ENCODE results near the gene ELP5. TPM values are rescaled to one million over a fixed set of nuclear protein-coding genes. Genes with fewer than 3 reads are reported as not detected.

Gene ELP5
- total RNA-seq, 2 donors from 2014 or later: 28.1 to 70.7 TPM

GRCh38 chr17:7262935-7263800, 11.2 kb downstream of the ELP5 start:
- no peak overlapping the region for H3K27ac ChIP-seq
- no peak for DNase-seq (ENCODE audit: low spot score)
- H3K4me3 ChIP-seq: peak overlapping the region; percentile 2 to 28
- H3K36me3 ChIP-seq: peaks cover 10% of the 10 kb centered on the region
- no peak for TF ChIP-seq CTCF (IDR thresholded peaks at IDR 0.05)
- H3K9me3 ChIP-seq: no peaks in the 10 kb centered on the region
- H3K4me1 ChIP-seq: peaks cover 0 to 30% of the 10 kb centered on the region in 2 donors
- H3K27me3 ChIP-seq: peaks cover 11 to 34% of the 10 kb centered on the region in 2 donors

- Histone ChIP-seq H3K27ac (no peak overlapping the region), H3K4me1 (peaks cover 0 to 30% of the 10 kb centered on the region in 2 donors), H3K9me3 (no peaks in the 10 kb centered on the region), H3K36me3 (peaks cover 6% of the 10 kb centered on the region), H3K27me3 (peaks cover 11 to 34% of the 10 kb centered on the region in 2 donors), H3K4me3 (peak overlapping the region in 1 of 2 donors; percentile 28)
- no peak for DNase-seq (ENCODE audit: low spot score)
- no peak for TF ChIP-seq CTCF (IDR thresholded peaks at IDR 0.05)
These were observed 11.7 kb downstream of the ELP5 start for GRCh38 chr17:7263801-7264078.

- no peak for TF ChIP-seq CTCF (IDR thresholded peaks at IDR 0.05)
- no peak overlapping the region for H3K27ac ChIP-seq
- H3K27me3 ChIP-seq: peaks cover 11 to 25% of the 10 kb centered on the region in 2 donors
- DNase-seq (ENCODE audit: low spot score): no peak
- no peaks in the 10 kb centered on the region for H3K36me3 ChIP-seq
- no peak overlapping the region for H3K4me3 ChIP-seq
- no peaks in the 10 kb centered on the region for H3K9me3 ChIP-seq
- peaks cover 0 to 16% of the 10 kb centered on the region in 2 donors for H3K4me1 ChIP-seq
These were observed 14.8 kb downstream of the ELP5 start for GRCh38 chr17:7266784-7267183.

GRCh38 chr17:7279448-7279847, 27.4 kb downstream of the ELP5 start:
- no peak overlapping the region for H3K27ac ChIP-seq
- H3K27me3 ChIP-seq: no peaks in the 10 kb centered on the region
- no peak overlapping the region for H3K4me3 ChIP-seq
- peaks cover 0 to 36% of the 10 kb centered on the region in 2 donors for H3K4me1 ChIP-seq
- peaks cover 8% of the 10 kb centered on the region for H3K36me3 ChIP-seq
- no peak for DNase-seq (ENCODE audit: low spot score)
- TF ChIP-seq CTCF (IDR thresholded peaks at IDR 0.05): no peak
- no peaks in the 10 kb centered on the region for H3K9me3 ChIP-seq

GRCh38 chr17:7280519-7281073, 28.6 kb downstream of the ELP5 start:
- Histone ChIP-seq H3K4me3 (peak overlapping the region; percentile 60 to 72), H3K27ac (peak overlapping the region; percentile 91 to 93), H3K36me3 (peaks cover 20% of the 10 kb centered on the region), H3K9me3 (no peaks in the 10 kb centered on the region), H3K4me1 (peaks cover 0 to 36% of the 10 kb centered on the region in 2 donors), H3K27me3 (no peaks in the 10 kb centered on the region)
- peak; percentile 87 for DNase-seq (ENCODE audit: low spot score)
- TF ChIP-seq CTCF (IDR thresholded peaks at IDR 0.05): peak; percentile 89 to 98

Data from right atrium auricular region (tissue), 2 donors.